Right hindlimb (tissue), 1 donor: Measurements from ENCODE around the gene WWOX.

ENCODE experiments used
- DNase-seq: peaks from one replicate; pipeline ENCODE4 v3.0.0-alpha.2; 2018

WWOX gene

DNA sequence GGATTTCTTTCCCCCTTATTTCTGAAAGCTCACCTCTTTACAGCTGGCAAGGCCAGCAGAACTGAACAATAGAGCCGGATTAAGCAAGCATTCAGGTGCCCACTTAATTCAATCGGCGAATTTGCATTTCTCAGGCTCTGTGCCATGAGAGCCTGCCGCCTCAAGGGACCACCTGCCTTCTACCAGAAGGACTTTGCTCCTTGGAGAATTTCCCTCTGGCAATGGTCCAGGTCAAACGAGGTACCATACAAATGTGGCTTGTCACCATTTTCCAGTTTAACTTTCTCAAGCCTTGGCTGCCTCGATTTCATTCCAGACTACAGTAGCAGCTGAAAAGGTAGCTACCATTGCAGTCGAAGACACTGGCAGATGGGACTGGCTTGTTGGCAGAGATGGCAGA is 967.1 kb downstream of the WWOX start:
- DNase-seq = no peak

DNA sequence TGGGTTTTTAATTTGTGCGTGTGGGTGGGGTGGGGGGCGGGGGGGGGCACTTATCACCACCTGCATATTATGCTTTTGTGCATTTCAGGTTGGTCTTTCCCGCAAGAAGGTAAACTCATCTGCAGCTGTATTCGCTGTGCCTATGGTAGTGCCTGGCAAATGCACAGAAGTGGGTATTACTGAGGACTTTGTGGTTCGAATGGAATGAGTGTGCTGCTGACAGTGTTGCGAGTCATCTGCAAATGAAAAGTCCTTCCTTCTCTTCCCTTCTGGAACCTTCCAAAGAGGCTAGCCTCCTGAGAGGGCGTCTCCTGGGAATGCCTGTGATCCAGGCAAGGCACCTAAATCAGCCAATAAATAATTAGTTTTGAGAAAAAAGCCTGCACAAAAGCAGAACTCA is 968.1 kb downstream of the WWOX start:
- DNase-seq = no peak

DNA sequence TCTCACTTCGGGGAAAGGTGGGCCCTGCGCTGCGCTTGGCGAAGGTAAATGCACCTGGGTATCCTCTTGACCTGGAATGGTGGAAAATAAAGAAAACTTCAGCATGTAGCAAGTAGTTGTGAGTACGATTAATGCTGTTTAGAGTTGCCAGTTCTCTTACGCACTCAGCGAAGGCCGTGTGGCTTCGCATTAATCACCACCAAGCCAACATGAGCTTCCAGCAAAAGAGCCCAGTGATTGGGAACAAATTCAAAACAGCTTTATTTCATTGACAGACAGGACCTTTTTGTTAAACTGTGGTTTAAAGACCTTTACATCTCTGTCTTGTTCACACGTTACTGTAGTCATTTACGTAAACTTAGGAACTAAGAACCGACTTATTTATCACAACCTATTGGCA is 969.7 kb downstream of the WWOX start:
- DNase-seq = no peak

DNA sequence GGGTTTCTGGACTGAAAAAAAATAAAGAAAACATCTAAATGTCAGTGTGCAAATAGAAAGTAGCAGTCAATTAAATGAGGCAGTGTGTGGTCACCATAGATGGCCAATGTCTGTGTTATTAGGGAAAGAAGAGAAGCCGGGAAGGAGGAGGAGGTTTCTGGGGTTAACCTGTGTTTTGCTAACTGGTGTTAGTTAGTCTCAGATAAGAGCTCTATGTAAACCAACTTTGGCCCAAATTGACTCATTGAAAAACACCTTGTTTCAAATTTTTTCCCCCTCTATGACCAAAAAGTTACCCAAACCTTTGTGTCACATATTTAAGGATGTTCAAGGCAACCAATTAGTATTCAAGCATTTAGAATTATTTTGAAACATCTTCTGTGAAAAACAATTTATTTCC is 970.2 kb downstream of the WWOX start:
- DNase-seq = no peak

DNA sequence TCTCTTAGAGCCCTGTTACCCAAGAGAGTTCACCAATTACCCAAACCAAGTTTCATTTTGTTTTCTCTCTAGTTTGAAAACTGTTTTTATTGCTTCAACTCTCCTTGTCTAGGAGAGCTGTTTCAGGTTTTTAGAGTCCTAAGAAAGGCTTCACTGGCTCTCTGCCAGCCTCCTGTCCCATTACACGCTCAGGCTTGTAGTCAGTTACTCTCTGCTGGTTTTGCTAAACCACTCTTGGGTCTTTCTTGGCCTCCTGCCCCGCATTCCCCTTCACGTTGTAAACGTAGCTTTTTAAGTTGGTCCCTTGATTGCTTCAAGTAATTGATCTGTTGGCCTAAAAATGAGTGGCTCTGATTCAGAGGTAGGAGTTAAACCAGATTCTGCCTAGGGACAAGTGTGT is 972.0 kb downstream of the WWOX start:
- peak; percentile 33 for DNase-seq

DNA sequence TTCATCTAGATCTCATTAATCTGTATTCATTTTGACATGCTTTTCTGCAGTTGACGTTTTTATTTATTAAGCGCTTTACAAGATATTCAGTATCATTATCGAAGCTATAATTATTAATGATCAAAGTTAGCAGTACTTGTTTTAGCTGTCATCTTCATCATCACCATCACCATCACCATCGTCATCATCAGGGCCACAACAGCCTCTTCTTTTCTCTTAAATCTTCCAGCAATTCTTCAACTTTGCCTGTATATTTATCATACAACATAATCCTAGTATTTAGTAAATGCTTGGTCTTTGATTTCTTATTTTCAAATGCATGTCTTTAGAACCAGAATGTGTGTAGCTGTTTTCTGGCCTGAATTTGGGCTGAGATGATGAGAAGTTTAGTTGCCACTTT is 973.1 kb downstream of the WWOX start:
- no peak for DNase-seq

DNA sequence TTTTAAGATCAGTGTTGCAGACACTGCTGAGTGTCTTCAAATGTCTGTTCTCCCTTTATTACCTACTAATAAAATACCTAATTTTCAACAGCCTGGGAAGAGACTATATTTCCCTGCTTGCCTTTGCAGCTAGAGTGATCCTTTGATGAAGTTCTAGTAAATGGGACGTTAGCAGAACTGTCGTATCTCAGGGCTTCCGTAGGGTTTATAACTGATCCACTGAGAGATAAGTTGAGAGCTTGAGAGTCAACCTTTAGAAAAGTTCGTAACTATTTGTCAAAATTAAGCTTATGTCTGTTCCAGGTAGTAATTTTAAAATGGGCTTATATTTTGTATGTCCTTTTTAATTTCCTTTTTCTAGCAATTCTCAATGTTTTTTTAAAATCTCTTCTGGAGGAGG is 974.1 kb downstream of the WWOX start:
- DNase-seq = no peak

DNA sequence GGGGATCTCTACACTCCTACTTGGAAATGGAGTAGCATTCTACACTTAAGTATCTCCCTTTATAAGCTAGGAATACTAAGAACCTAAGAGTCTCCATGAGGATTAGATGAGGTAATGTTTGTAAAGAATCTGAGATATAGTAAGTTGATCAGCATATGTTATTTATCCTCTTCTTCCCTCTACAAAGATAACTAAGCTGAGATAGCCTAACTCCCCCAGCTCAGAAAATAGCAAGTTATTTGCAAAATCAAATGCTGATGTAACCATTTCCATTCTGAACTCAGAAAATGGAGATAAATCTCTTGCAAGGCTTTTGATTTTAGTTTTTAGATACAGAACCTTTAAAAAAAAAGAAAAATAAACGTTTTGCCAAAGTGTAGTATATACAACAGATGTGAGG is 975.1 kb downstream of the WWOX start:
- DNase-seq = no peak

DNA sequence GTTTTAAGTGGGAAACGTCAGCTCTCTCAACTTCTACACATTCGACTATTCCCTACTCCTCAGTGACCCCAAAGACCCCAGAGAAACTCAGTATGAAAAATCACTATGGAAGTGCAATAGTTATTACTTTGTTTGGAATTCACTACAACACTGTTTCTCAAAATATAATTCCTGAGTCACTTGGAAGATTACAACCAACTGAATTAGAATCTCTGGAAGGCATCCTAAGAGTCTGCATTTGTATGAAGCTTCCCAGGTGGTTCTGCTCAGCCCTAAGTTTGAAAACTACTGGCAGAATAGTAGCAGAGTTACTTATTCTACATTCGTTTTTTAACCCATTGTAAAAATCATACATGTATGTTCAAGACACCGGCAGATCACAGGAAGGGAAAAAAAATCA is 975.5 kb downstream of the WWOX start:
- no peak for DNase-seq

DNA sequence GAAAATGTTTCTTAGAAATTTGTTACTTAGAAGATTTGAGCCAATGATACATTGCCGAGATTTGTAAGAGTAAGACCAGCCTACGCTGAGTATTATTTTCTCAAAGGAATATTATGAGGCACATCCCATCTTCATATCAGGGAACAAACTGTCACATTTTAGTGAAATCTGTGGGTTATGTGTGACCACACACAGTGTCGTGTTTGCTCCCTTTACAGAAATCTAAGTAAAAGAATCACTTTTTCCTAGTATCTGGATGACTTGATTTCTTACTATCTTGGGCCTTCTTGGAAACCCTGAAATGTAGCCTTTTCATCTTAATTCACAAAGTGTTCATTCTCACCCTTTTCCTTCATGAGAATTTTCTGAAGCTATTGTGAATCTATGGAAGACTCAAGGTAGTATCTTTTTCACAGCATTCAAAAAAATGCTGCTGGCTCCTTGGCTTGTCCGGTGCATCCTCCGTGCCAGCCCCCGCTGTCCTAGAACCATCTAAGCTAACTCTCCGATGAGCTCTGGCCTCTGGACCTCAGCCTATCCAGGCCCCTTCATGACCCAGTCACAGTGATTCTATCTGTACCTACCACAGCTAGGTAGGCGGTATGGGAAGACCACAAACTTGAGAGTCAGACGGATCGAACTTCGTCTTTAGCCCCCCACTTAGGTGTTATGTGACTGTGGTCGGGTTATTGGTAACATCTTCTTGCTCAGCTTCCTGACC is 976.8 kb downstream of the WWOX start:
- DNase-seq = no peak

DNA sequence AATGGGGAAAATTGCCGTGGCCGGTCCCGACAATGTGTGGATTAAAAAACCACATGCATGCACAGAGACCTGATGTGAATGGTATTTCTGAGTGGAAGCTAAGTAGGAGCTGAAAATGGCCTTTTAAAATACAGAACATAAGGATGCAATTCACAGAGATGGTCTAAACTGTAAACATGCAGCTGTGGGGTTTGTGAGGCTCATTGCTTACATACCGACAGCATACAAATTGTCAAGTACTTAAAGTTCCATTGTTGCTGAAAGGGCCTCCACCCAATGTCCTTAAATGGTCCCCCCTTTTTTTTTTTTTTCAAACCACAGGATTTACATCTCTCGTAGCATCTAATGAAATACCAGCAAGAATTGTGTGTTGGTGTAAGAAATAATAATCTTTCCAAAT is 977.9 kb downstream of the WWOX start:
- no peak for DNase-seq

DNA sequence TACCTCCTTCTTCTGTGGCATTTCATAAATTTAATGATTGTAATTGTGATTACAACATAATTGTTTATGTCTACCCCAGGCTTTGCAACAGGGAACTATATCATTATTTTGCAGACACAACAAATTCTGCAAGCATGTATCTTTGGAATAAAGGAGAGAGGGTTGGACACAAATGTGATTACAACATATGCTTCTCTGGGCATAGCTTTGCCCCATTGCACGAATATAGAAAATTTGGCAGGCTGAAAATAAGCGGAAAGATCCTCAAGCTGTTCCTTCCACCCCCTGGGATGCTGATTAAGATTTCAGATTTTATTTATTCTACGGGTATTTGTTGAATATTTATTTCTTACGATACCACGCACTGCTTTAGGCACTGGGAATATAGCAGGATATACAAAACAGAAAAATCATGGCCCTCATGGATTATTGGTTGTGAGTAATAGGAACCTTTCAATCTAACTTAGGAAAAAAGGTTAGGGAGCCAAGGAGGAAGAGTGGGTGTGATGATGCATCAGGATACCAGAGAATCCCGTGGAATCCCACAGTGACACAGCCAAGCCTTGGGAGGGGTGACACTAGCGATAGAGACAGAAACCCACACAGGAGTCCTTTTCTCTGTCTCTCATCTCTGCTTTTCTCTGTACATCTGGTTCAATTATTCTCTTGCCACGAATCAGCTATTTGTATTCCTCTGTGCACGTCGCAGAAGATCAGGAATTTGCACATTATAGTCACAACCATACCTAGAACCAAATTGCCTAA is 980.4 kb downstream of the WWOX start:
- DNase-seq = no peak

DNA sequence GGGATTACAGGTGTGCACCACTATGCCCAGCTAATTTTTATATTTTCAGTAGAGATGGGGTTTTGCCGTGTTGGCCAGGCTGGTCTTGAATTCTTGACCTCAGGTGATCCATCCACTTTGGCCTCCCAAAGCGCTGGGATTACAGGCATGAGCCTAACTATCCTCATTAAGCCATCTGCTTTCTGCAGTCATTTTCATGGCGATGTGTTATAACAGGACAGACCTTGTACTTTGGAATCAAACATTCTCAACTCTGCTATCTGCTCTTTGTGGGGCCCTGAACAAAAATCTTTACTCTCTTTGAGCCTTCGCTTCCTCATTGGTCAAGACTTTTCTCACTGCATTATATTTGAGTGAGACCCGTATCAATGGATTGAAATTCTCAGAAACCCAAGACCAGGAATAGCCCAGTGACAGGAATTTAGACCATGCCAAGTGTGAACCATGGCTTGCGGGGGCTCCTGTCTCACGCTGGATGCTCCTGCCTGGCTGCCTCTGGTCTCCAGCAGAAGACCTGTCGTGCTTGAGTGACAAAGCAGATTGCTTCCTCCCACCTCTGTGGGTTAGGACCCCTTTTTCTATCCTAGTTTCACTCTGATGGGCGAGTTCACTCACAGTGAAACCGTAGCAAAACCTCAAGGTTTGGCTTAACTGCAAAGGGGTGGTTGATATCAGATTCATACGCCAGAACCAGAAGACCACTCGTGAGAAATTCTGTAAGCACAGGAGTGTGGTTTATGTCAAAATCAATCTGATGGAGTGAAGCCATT is 982.0 kb downstream of the WWOX start:
- DNase-seq = no peak

DNA sequence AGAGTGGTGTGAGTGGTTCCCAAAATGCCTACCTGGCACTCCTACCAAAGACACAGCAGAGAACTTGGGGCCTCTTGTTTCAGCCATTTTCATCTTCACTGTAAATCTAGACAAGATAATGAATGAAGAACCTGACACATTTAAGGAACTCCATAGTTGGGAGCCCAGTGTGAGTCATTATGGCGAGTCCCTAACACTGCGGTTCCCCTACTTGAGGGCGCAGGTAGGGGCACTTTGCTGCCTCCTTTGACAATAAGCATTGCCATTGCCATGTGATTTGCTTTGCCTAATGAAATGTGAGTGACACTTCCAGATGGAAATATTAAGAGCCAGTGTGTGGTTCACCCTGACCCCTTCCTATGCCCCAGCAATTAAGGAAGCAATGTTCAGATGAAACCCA is 983.5 kb downstream of the WWOX start:
- no peak for DNase-seq

DNA sequence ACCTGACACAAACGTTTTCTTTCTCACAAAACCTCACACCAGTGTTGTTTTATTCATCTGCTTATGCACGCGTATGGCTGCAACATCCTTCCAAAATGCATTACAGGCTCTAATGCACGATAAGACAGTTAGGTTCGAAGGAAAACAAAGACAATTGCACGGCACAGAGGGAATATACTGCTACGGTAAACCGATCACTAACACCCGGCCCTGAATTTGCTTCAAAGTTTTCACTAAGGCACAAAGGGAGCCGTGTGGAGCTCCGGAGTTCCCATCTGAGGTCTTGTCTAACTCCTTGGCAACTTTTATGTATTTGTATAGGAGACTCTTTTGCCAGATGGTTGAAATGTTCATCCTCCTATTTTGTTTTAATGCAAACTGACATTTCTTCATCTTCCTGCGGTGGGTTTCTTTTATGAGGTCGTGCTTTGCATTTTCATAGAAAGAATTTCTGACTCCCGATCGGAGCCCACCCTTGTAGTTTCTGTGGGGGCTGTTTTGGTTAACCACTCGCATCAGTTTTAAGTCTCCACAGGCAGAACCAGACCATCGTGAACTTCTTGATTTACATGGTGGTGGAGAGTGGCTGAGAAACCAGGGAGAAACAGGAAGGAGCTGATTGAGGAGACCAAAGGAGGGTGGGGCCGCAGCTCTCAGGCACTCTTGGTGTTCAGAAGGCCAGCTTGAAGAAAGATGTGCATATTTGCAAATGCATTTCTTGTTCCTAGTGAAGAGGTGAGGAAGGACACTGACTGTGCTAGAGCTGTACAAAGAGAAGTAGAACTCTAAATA is 984.2 kb downstream of the WWOX start:
- no peak for DNase-seq

DNA sequence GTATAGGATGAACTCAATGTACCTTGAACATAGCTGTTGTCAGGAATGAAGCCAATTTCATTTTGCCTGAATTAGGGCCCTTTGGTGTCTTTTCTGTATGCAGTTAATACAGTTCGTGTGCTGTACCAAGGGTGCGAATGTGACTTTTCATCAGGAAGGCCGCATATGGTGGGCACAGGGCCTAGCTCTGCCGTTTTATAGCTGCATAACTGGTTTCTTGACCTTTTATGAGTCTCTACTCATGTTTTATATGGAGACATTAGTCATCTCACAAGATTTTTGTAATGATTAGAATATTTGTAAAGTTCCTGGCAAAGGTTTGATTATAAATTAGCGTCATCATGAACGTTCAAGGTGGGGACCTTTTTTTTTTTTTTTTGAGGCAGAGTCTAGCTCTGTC is 989.5 kb downstream of the WWOX start:
- DNase-seq = no peak

DNA sequence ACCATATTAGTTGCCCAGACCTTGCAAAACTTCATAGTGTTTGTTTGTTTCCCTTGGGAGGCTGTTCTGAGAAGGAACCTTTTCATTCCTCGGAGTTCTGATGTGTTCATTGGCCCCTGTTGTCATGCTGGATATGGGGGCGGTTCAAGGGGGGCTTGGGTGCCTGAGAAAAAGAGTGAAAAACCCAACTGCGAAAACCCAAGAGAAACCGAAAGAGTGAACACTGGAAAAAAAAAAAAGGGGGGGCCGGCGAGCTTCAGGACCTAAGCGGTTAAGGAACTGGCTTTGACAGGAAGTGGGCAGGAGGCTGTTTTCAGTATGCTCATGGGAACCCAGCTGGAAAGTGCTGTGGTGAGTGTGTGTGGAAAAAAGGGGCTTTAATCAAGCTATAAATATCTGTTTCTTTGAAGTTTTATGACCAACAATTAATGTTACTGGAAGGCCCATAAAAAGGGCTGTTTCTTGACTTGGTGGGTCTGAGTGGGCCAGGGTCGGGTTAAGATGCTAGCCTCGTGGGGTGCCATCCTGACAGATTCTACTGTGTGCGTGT is 990.4 kb downstream of the WWOX start:
- peak; percentile 65 for DNase-seq

DNA sequence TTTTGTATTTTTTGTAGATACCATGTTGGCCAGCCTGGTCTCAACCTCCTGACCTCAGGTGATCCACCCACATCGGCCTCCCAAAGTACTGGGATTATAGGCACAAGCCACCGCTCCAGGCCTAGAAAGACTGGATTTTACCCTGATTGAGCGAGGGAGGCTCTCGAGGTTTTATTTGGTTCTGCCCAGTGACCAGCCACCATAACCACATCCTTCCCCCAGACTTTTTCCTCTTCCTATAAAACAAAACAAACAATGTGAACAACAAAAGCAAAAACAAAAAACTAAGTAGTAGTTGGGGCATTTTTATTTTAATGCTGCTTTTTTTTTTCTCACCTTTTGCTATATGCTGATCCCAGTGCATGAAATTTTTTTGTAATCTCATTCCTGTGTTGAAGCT is 991.5 kb downstream of the WWOX start:
- DNase-seq = no peak

DNA sequence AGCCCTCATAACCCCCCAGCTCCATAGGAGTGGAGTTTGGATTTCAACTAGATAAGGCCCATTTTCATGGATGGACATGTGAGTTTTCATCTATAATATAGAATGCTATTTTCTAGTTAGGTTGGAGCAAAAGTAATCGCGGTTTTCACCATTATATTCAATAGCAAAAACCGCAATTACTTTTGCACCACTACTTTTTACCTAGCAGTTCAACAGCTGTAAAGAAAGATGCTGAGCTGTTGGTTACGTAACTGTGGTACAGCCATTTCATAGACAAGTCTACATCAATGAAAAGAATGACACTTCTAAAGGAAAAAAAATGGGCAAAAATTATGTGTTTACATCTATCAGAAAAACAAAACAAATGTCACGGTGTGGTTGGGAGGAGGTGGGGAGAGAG is 993.4 kb downstream of the WWOX start:
- DNase-seq = no peak

DNA sequence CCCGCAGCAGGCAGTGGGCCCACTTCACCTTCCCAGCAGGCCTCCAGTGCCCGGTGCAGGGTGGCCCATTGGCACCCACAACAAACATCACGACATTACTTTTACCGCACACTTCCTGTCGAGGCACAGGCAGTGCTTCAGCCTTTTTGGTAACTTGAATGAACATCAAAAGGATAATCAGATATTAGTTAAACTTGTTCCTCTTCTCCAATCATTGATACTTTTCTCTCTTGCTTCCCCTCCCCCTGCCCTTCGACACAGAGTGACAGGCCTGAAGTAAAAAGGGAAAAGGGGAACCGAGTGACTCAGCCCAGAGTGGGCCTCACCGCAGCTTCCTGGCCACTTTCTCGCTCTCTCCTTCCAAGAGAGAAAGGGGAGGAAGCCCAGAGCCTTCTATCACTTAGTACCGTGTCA is 994.1 kb downstream of the WWOX start:
- no peak for DNase-seq

DNA sequence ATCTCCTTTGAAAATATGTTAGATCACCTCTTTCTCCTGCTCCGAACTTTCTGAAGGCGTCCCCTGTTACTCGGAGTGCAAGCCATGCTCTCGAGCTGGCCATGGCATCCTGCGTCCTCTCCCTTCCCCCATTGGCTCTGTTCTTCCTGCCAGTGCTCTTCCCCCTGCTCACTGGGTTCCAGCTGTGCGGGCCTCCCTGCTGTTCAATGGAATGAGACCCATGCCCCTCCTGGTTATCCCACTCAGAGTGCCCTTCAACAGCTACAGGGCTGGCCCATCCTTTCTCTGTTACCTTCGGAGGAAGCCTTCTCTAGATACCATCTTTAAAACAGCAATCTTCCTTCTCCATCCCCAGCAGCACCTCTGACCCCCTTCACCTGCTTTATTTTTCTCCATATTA is 996.8 kb downstream of the WWOX start:
- no peak for DNase-seq

DNA sequence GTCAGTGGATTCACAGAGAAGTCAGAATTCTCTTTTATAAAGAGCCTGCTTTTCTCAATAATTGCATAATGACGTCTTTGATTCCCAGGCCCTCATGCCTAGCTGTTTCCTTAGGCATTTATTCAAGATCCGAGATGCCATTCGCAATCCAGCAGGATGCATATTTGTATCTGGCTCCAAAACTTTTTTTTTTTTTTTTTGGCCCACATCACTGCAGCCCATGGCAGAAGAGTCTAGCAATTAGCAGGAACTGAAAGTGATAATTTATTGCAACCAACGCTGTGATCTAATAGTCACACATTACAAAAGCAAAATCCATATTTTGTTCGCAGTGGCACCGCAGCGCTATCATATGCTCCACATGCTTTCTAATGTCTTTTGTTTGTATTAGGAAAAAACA is 997.7 kb downstream of the WWOX start:
- no peak for DNase-seq

DNA sequence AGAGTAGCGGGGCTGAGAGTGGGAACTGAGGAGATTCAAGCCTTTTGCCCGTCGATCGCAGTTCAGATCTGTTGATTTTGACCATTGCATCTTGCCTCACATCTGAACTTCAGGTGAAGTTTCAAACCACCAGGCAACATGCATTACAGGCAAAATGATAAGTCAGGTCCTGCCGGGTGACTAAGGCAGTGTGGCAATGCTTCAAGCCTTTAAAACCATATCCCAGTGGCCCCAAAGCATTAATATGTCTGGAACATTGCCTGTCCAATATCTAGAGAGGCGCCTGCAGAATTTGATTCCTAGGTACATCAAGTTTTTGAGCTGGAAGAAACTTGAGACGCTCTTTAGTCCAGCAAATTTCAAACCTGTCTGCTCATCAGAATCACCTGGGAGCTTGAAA is 998.3 kb downstream of the WWOX start:
- DNase-seq = no peak
